Measurements from ENCODE around the gene LMLN.
A peak's percentile ranks its signal among the peaks of the same experiment; 100 is the strongest.
"Not testable (repeated sequence)": the region's sequence is repeated elsewhere in the genome, so short reads cannot be mapped to it uniquely, and the experiment has no call there.

LMLN gene

DNA sequence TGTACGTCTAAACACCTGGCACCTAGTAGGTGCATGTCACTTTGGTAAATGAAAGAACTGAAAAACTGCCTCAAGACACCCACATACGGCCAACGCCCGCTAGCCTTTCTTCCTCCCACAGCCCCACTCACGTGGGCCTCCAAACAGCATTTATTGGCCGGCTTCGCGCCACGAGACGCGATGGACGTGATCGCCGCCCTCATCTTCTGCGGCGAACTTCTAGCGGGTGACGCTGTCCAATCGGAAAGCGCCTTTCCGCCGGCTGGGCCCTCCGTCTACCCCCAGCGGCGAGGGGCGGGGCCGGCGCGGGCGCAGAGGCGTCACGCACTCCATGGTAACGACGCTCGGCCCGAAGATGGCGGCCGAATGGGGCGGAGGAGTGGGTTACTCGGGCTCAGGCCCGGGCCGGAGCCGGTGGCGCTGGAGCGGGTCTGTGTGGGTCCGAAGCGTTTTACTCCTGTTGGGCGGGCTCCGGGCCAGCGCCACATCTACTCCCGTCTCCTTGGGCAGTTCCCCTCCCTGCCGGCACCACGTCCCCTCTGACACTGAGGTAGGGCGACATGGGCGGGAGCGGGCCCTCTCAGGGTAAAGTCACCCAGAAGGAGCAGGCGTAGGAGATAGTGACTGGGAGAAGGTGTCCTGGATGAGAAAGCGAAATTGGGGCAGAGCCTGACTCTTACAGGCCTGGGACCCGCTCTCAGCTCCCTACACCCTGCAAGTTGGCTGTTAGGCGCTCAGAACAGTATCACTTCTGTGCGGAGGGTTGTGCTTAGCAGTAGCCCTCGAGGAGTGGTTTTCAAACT, at the start of gene LMLN:
LMLN (plus strand) TSS at position 327 of the 803 bp plus-strand sequence; CDS start at position 356, 29 bp downstream.
- peak; percentile 88 for DNase-seq (ENCODE audit: low read depth)

- DNase-seq (ENCODE audit: low read depth), result no peak
Observed at GRCh38 chr3:197912741-197913476, 47.1 kb upstream of the LMLN start.

GRCh38 chr3:197913641-197914380, 46.2 kb upstream of the LMLN start:
- DNase-seq (ENCODE audit: low read depth), result no peak

- not testable (repeated sequence) for DNase-seq (ENCODE audit: low read depth)
Observed at GRCh38 chr3:197921429-197922275, 38.4 kb upstream of the LMLN start.

DNA sequence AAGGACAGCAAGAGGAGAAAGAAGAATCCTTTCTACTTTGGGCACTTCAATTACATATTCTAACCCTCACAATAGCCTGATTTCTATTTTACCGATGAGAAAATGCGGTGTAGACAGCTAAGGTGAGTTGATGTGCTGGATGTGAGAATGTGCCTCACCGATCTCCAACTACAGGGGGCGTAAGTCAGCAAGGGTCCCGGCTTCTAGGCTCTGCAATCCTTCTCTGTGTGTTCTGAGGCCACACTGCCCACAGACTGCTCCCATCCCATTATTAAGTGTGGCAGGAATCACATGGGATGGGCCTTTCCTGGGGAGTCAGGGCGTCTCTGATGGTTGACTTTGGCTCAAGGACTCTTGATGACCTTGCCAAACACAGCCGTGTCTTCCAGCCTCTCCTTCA, 33.6 kb upstream of the LMLN start:
- no peak for DNase-seq (ENCODE audit: low read depth)

DNA sequence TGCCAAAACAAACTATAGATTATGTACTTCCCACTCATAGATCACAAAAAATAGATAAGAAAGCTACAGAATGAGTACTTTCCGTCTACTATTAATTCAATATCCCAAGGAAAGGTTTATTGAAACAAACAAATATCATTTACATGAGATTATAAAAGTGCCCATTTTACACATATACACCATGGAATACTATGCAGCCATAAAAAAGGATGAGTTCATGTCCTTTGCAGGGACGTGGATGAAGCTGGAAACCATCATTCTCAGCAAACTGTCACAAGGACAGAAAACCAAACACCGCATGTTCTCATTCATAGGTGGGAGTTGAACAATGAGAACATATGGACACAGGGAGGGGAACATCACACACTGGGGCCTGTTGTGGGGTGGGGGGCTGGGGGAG, 32.4 kb upstream of the LMLN start:
- not testable (repeated sequence) for DNase-seq (ENCODE audit: low read depth)

GRCh38 chr3:197936819-197937384, 23.1 kb upstream of the LMLN start:
- DNase-seq (ENCODE audit: low read depth), result no peak

DNA sequence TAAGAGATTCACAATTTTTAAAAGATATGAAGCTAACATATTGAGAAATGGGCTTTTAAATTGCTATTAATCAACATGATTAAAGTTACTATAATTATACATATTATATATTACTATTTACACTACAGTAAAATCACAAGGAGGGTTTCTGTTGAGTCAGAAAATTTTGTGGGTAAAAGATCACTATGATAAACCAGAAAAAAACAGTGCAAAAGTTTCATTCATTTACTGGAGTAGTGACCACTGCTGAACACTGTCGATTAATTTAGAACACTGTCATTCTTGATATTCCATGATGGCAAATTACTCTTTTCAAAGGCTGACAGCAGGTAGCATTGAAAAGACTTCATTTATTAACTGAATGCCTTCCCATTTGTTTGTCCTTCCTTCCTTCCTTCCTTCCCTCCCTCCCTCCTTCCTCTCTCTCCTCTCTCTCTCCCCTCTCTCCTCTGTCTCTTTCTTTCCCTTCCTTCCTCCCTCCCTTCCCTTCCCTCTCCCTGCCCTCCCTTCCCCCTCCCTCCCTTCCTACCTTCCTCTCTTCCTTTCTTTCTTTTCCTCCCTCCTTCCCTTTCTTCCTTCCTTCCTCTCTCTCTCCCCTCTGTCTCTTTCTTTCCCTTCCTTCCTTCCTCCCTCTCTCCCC, 19.2 kb upstream of the LMLN start:
- DNase-seq (ENCODE audit: low read depth), result no peak

- DNase-seq (ENCODE audit: low read depth), result no peak
Observed at GRCh38 chr3:197942956-197943556, 17.0 kb upstream of the LMLN start.

DNA sequence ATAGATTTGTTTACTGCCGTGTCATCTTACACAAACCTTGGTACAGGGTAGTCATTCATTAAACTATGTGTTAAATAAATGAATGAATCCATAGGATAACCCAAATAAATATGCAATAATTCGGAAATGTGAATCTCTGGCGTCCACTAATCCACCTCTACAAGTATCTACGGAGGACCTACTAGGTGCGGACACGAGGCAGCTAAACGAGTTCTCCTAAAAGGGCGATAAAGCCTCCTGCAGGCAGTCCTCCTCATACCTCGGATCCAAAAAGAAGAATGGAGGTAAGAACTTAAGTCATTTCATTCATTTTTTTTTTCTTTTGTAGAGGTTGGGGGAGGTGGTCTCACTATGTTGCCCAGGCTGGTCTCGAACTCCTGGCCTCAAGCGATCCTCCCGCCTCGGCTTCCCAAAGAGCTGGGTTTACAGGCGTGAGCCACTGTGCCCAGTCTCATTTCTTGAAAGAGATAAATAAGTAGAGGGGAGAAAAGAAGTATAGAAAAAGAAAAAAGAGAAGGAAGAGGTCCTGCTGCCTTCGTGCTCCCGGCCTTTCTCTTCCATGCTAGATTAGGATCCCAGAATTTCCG, 10.7 kb upstream of the LMLN start:
- DNase-seq (ENCODE audit: low read depth), result no peak

- DNase-seq (ENCODE audit: low read depth), result peak; percentile 76
Observed at GRCh38 chr3:197949778-197950676, 10.0 kb upstream of the LMLN start, which contains the start of gene RPL35A. Gene RPL35A, plus strand, starts transcription at chr3:197950190. Its CDS starts 778 bp downstream, at chr3:197950968.

GRCh38 chr3:197950677-197951061, 9.3 kb upstream of the LMLN start:
- no peak for DNase-seq (ENCODE audit: low read depth)

- no peak for DNase-seq (ENCODE audit: low read depth)
Observed at GRCh38 chr3:197951392-197951990, 8.5 kb upstream of the LMLN start.

DNA sequence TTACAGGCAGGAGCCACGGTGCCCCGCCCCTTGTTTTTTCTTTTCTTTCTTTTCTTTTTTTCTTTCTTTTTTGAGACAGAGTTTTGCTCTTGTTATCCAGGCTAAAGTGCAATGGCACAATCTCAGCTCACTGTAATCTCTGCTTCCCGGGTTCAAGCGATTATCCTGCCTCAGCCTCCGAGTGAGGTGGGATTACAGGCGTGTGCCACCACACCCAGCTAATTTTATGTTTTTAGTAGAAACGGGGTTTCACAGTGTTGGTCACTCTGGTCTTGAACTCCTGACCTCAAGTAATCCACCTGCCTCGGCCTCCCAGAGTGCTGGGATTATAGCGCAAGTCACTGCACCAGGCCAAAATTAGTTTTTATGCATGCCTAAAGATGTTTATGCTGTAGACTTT, 7.6 kb upstream of the LMLN start:
- no peak for DNase-seq (ENCODE audit: low read depth)

DNA sequence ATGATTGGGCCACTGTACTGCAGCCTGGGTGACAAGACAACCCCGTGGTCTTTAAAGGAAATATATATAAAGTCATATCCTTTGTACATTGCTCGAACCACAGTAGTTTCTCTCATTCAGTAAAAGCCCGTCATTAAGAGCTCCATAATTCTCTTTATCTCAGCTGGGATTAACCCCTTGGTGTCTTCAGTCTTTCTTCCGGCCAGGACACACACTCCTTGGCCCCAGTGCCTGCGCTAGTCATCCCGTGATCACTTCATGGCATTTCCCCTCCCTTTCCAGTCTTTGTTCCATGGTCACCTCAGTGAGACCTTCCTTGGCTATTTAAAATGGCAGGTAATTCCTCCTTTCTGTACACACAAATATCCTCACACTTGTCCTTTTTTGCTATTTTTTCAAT, 6.7 kb upstream of the LMLN start:
- no peak for DNase-seq (ENCODE audit: low read depth)

DNA sequence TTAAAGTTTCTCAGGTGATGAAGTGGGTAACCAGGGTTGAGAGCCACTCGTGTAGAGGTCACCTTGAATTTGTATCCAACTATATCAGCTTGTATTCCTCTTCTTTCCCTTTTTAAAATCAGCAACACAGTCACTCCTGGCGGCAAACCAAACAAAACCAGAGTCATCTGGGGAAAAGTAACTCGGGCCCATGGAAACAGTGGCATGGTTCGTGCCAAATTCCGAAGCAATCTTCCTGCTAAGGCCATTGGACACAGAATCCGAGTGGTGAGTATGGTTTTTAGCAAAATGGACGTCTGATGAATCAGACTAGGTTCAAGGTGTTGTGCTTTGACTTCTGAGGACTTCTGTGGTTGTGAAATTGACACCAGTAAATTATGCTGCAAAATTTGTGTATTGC, 6.1 kb upstream of the LMLN start:
- DNase-seq (ENCODE audit: low read depth), result no peak

DNA sequence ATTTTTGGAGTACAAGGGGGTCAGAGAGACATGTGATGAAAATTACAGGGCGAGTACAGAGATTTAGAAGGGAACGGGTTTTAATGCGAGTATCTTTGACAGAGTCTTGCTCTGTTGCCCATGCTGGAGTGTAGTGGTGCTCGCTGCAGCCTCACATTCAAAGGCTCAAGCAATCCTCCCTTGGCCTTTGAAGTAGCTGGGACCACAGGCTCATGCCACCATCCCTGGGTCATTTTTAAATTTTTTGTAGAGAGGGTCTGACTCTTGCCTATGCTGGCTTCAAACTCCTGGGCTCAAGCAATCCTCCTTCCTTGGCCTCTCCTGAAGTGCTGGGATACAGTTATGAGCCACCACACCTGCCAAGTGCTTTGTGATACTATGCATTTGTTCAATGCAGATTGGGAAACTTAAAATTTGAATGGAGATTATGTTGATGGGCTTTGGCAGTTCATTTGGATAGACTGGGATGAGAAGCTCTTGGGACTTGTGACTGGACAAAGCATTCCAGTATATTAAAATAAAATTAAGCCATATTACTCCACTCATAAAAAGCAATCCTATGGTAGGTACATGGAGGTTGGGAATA, 4.0 kb upstream of the LMLN start:
- no peak for DNase-seq (ENCODE audit: low read depth)

GRCh38 chr3:197956626-197956988, 3.4 kb upstream of the LMLN start:
- no peak for DNase-seq (ENCODE audit: low read depth)

All from activated T-cell treated with anti-CD3 and anti-CD28 coated beads for 1 hour (primary cell).